CD1c-positive myeloid dendritic cell (primary cell): Measurements from ENCODE around the gene RACK1.
"Not testable (repeated sequence)": the region's sequence is repeated elsewhere in the genome, so short reads cannot be mapped to it uniquely, and the experiment has no call there.

Experiments
- DNase-seq: peaks from one replicate; pipeline ENCODE4 v3.0.0-alpha.2; 2016; ENCODE audit errors: extremely low spot score

Gene RACK1

GRCh38 chr5:181215997-181216989, 27.4 kb downstream of the RACK1 start:
- no peak for DNase-seq

GRCh38 chr5:181214249-181214648, 29.5 kb downstream of the RACK1 start:
- DNase-seq = not testable (repeated sequence)

GRCh38 chr5:181212934-181213333, 30.8 kb downstream of the RACK1 start:
- DNase-seq = no peak

DNA sequence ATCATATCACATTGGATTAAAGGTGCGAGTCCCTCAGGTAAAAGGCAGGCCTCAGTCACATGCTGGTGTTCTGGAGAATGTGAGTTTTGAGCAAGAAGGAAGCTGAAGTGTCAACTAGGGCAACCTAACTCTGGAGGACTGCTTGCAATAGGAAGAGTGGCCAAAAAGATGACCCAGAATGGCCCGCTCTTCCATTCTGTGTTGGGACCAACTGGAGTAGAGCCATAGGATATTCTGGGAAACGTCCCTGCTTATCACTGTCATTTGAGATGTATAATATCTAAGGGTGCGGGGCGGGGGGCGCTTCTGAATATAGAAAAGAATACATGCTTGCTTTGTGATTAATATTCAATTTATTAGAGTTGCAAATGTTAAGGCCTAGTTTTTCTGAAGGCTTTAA, 31.6 kb downstream of the RACK1 start:
- no peak for DNase-seq

DNA sequence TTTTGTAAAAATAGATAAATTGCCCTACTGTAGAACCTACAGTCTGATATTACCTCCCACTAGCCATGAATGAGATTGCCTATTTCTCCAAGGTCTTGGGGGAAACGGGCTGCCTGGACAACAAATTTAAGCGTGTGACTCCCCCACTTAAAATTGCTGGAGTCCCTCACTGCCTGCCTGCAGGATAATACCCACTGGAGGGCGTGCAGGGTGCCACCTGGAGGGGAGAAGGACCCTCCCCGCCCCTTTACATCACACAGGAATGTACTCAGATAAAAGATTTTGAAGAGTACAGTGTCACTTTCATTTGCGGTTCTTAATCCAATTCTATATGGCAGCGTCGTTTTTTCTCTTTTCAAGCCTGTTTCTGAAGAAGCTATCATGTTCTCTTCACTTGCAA, 32.5 kb downstream of the RACK1 start:
- no peak for DNase-seq

DNA sequence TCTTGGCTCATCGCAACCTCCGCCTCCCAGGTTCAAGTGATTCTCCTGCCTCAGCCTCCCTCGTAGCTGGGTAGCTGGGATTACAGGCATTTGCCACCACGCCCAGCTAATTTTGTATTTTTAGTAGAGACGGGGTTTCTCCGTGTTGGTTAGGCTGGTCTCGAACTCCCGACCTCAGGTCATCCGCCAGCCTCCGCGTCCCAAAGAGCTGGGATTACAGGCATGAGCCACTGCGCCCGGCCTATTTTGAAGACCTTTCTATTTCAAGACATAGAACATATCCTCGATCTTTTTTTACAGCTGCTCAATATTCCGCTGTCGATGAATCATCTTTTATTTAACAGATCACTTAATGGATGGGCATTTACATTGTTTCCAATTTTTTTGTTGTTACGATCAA, 33.0 kb downstream of the RACK1 start:
- not testable (repeated sequence) for DNase-seq

- not testable (repeated sequence) for DNase-seq
Measured at GRCh38 chr5:181210148-181210547, 33.6 kb downstream of the RACK1 start.

GRCh38 chr5:181209006-181209405, 34.7 kb downstream of the RACK1 start:
- not testable (repeated sequence) for DNase-seq

- DNase-seq = no peak
Measured at GRCh38 chr5:181207960-181208253, 35.8 kb downstream of the RACK1 start.

GRCh38 chr5:181207214-181207959, 36.3 kb downstream of the RACK1 start:
- DNase-seq = peak; percentile 63

- no peak for DNase-seq
Measured at GRCh38 chr5:181205761-181206649, 37.7 kb downstream of the RACK1 start.

- DNase-seq = no peak
Measured at GRCh38 chr5:181204826-181205760, 38.6 kb downstream of the RACK1 start, which contains the start of gene TRIM7. TRIM7 (minus strand) TSS chr5:181205196; CDS start chr5:181205110, 86 bp downstream.

DNA sequence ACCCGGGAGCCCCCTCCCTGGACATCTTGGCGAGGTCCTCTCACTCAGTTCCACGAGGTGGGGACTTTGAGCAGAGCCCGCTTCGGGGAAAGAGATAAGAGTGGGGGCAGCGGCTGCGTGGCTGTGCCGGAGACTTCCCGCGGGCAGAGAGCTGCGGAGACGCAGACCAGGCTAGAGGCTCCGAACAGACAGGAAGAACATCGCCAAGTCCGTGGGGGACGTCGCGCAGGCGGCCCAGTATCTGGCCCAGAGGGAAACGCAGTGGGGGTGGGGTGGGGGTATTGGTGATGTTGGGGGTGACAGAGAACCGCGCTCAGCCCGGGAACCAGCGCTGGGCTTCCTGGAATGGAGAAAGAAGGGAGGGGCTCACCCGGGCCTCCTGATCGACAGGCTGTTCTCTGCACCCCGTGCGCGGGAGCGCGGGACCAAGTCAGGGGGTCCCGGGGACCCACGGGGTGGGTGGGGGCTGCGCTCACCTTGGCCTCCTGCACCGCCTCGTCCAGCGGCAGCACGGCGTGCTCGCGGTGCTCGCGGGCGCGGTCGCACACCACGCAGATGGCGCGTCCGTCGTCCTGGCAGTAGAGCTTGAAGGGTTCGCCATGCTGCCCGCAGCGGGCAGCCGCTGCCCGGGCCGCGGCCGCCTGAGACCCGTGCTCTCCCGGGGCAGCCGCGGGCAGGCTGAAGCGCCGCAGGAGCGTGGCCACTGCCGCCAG, 39.4 kb downstream of the RACK1 start:
- no peak for DNase-seq

GRCh38 chr5:181203777-181204112, 40.0 kb downstream of the RACK1 start:
- DNase-seq = no peak

DNA sequence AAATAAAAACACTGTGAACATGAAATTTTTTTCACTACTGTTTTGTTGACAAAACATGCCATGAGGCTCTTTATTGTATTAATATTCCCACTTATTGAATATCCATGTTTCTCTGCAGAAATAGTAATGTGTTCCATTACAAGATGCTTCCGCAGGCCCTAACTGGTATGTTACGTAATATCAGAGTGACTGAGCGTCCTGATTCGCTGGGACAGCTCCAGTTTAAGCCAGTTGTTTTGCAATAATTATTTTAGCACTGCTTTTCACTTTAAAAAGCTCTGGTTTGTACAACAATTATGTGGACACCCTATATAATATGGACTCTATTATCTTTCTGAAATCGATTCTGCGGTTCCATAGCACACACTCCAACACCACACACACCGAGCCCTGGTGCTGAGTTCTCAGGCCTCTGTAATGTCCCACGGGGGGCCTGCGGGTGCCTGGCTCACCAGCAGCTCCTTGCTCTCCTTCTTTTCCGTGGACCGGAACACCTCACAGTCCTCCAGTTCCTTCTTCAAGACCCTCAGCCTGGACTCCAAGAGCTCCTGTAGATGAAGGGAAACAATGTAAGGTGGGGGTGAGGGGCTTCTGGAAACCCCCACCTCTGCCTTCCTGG, 40.5 kb downstream of the RACK1 start:
- no peak for DNase-seq

GRCh38 chr5:181200816-181201215, 42.9 kb downstream of the RACK1 start:
- no peak for DNase-seq

DNA sequence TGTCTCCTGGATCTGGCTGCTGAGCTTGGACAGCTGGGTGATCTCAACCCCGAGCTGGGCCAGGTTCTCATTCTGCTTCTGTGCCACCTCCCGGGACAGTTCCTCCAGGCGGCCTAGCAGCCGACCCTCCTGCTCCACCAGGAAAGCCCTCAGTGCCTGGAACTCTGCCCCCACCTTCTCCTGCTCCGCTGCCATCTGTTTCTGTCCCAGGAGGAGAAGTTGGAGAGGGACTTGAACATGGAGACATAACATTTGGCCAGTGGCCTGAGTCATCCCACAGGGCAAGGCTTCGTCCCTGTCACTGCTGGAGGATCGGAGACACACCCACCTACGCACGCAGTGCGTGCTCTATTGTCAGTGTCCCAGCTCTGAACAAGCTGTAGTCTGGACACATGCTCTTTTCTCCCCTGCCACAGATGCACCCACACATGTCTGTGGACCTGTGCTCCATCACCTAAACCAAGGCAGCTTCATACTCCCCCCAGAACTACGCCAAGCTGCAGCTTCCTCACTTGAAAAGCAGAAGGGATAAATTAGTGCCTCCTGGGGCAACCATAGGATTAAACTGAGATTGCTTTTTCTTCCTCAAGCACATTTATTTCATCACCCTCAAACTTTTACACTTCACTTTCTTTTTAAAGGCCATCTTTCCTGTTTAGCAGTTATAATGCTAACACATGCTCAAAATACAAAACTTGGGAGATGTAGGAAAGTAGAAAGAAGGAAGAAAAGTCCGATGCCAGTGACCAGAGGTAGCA, 43.6 kb downstream of the RACK1 start:
- no peak for DNase-seq

- no peak for DNase-seq
Measured at GRCh38 chr5:181198905-181199519, 44.7 kb downstream of the RACK1 start.
